Right lobe of liver (tissue), 6 donors: ENCODE measurements around the gene RPUSD4. TPM values are rescaled to one million over a fixed set of nuclear protein-coding genes. Genes with fewer than 3 reads are reported as not detected.

Experiments
- ATAC-seq, 4 donors: fragments of 200-7000 bp; cut with Tn5 transposase; one replicate each; pipeline ENCODE4 v1.9.1; 2020; ENCODE audit warnings: mild to moderate bottlenecking in 4 of 4, moderate library complexity in 4 of 4
- DNase-seq, 3 donors: peaks; one replicate each; pipeline ENCODE4 v3.0.0-alpha.2; 2020
- H3K27ac ChIP-seq, 3 donors: fragments of 200-600 bp; one replicate each; pipeline ENCODE4 v1.8.0; 2022
- H3K27me3 ChIP-seq, 2 donors: fragments of 200-600 bp; one replicate each; pipeline ENCODE4 v1.8.0; 2022
- H3K36me3 ChIP-seq, 4 donors: fragments of 200-600 bp; sonication (generic) in 1 of 4; one replicate each; pipeline versions ENCODE4 v1.5.1 to v1.8.0; 2017 to 2022; ENCODE audit warnings: control low read depth in 1 of 4
- H3K4me1 ChIP-seq, 4 donors: fragments of 200-600 bp; sonication (generic) in 1 of 4; one replicate each; pipeline versions ENCODE4 v1.5.1 to v1.8.0; 2017 to 2022; ENCODE audit warnings: control low read depth in 1 of 4
- H3K4me3 ChIP-seq, 3 donors: fragments of 200-600 bp; one replicate each; pipeline ENCODE4 v1.8.0; 2022
- H3K9me3 ChIP-seq, 4 donors: fragments of 200-600 bp; sonication (generic) in 1 of 4; one replicate each; pipeline versions ENCODE4 v1.5.1 to v1.8.0; 2017 to 2022; ENCODE audit warnings: control low read depth in 1 of 4
- POLR2A ChIP-seq: fragments of 450-650 bp; IDR thresholded peaks from one replicate; pipeline ENCODE4 v1.6.1; 2017; ENCODE audit warnings: antibody characterized with exemption, mild to moderate bottlenecking
- WGBS: methylation state at CpG from one replicate; pipeline ENCODE4 v1.1.6; 2018; ENCODE audit warnings: low coverage, low lambda C conversion rate; ENCODE audit not compliant: insufficient coverage; ENCODE audit errors: missing lambda C conversion rate; 5-methylcytosine and 5-hydroxymethylcytosine counted together
- intact Hi-C, 2 donors: fragments of 100-400 bp; cut with DNase I; formaldehyde crosslinking; loops; one replicate each; pipeline versions ENCODE4 v1.11.2 to v1.14.1; 2022
- total RNA-seq, 6 experiments: library from RNA; depleted of rRNA in 2 of 6; stranded (reverse); fragments of >200 nt in 2 of 6; fragmentation: NEBNext Ultra II Directional in 3 of 6; extraction: Animal tissue kit (Norgen Biotek cat#: 25700) in 3 of 6; gene quantifications; one replicate each; pipeline versions ENCODE4 v1.1.0 to v1.2.4, GENCODE V29; 2016 to 2023
- TF ChIP-seq, protein P1 (sequence below), 4 donors: fragments of 200-600 bp in 3 of 4; fragments of 450-650 bp in 1 of 4; IDR thresholded peaks; one replicate each; pipeline versions ENCODE4 v1.5.1 to v1.8.0; 2016 to 2022; ENCODE audit warnings: antibody characterized with exemption in 4 of 4, mild to moderate bottlenecking in 2 of 4
- donor health status: DM: no; HTN: yes; CAD: no.
- donor health status: DM: no; HTN: no; CAD: no.
- donor health status: DM: no; HTN: no; CAD: no.
- donor health status: DM: no; HTN: yes; CAD: no.
- donor health status: DM: no; HTN: yes; CAD: no.

Gene RPUSD4
- total RNA-seq, 6 experiments from 2014 or later, result 12.8 to 18.5 (median 14.2) TPM

- H3K4me3 ChIP-seq, result no peak overlapping the region
- no peaks in the 10 kb centered on the region for H3K27me3 ChIP-seq
- WGBS, result 81% methylated on average over 1 of the region's 1 CpG
- intact Hi-C loops, result no loop called here
- TF ChIP-seq, protein P1, sequence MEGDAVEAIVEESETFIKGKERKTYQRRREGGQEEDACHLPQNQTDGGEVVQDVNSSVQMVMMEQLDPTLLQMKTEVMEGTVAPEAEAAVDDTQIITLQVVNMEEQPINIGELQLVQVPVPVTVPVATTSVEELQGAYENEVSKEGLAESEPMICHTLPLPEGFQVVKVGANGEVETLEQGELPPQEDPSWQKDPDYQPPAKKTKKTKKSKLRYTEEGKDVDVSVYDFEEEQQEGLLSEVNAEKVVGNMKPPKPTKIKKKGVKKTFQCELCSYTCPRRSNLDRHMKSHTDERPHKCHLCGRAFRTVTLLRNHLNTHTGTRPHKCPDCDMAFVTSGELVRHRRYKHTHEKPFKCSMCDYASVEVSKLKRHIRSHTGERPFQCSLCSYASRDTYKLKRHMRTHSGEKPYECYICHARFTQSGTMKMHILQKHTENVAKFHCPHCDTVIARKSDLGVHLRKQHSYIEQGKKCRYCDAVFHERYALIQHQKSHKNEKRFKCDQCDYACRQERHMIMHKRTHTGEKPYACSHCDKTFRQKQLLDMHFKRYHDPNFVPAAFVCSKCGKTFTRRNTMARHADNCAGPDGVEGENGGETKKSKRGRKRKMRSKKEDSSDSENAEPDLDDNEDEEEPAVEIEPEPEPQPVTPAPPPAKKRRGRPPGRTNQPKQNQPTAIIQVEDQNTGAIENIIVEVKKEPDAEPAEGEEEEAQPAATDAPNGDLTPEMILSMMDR (IDR thresholded peaks at IDR 0.05), result no peak
- TF ChIP-seq POLR2A, result no peak
- H3K27ac ChIP-seq, result no peak overlapping the region
- no peak for DNase-seq
- peaks cover 0 to 3% (median 0%) of the 10 kb centered on the region in 4 donors for H3K36me3 ChIP-seq
- no peak for ATAC-seq
- no peaks in the 10 kb centered on the region for H3K9me3 ChIP-seq
- no peaks in the 10 kb centered on the region for H3K4me1 ChIP-seq
Measured at GRCh38 chr11:126254819-126255218, 43.4 kb upstream of the RPUSD4 start.

GRCh38 chr11:126253265-126253664, 41.8 kb upstream of the RPUSD4 start:
- no peaks in the 10 kb centered on the region for H3K27me3 ChIP-seq
- peaks cover 0 to 3% (median 0%) of the 10 kb centered on the region in 4 donors for H3K36me3 ChIP-seq
- H3K9me3 ChIP-seq, result no peaks in the 10 kb centered on the region
- no peak for ATAC-seq
- no peak overlapping the region for H3K27ac ChIP-seq
- TF ChIP-seq, protein P1 (IDR thresholded peaks at IDR 0.05), result no peak
- TF ChIP-seq POLR2A, result no peak
- no peak for DNase-seq
- intact Hi-C loops, result no loop called here
- whole genome bisulfite sequencing, result 78% methylated on average over 4 of the region's 4 CpGs
- H3K4me1 ChIP-seq, result no peaks in the 10 kb centered on the region
- H3K4me3 ChIP-seq, result no peak overlapping the region

DNA sequence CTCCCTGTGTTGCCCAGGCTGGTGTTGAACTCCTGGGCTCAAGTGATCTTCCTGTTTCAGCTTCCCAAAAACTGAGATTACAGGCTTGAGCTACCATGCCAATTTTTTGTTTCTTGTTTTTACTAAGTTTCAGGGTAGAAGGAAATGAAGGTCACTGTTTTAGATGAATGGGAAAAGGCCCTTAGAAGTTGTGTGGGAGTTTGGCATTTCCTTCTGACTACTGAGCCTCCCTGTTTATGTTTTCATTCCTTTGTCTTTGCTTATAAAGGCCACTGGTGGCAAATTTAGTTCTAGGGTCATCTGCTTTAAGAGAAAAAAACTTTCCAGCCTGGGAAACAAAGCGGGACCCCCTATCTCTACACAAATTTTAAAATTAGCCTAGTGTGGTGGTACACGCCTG, 35.2 kb upstream of the RPUSD4 start:
- DNase-seq, result no peak
- 71% methylated on average over 2 of the region's 2 CpGs for WGBS

GRCh38 chr11:126233391-126233790, 21.9 kb upstream of the RPUSD4 start:
- intact Hi-C loops, result no loop called here
- no peak overlapping the region for H3K4me3 ChIP-seq
- no peak for TF ChIP-seq POLR2A
- TF ChIP-seq, protein P1 (IDR thresholded peaks at IDR 0.05), result no peak
- peaks cover 0 to 5% (median 0%) of the 10 kb centered on the region in 4 donors for H3K36me3 ChIP-seq
- no peak for ATAC-seq
- H3K4me1 ChIP-seq, result peaks cover 0 to 11% (median 0%) of the 10 kb centered on the region in 4 donors
- no peak for DNase-seq
- no peaks in the 10 kb centered on the region for H3K27me3 ChIP-seq
- 91% methylated on average over 4 of the region's 4 CpGs for WGBS
- H3K27ac ChIP-seq, result no peak overlapping the region
- H3K9me3 ChIP-seq, result no peaks in the 10 kb centered on the region

More for the DNA sequence above, 35.2 kb upstream of the RPUSD4 start:
- intact Hi-C loops, result no loop called here
- Histone ChIP-seq H3K4me3 (no peak overlapping the region), H3K27ac (no peak overlapping the region), H3K9me3 (no peaks in the 10 kb centered on the region), H3K36me3 (peaks cover 0 to 12% (median 2%) of the 10 kb centered on the region in 4 donors), H3K27me3 (no peaks in the 10 kb centered on the region), H3K4me1 (no peaks in the 10 kb centered on the region)
- TF ChIP-seq POLR2A, result no peak
- TF ChIP-seq, protein P1 (IDR thresholded peaks at IDR 0.05), result no peak
- ATAC-seq, result peak in 3 of 4 donors; percentile 28 to 54 (median 48)

- Histone ChIP-seq H3K36me3 (peaks cover 0 to 5% (median 0%) of the 10 kb centered on the region in 4 donors), H3K4me3 (no peak overlapping the region), H3K9me3 (no peaks in the 10 kb centered on the region), H3K27ac (no peak overlapping the region), H3K4me1 (peaks cover 0 to 11% (median 0%) of the 10 kb centered on the region in 4 donors), H3K27me3 (no peaks in the 10 kb centered on the region)
- TF ChIP-seq, protein P1 (IDR thresholded peaks at IDR 0.05), result no peak
- no peak for TF ChIP-seq POLR2A
- intact Hi-C loops, result no loop called here
- WGBS, result 96% methylated on average over 3 of the region's 3 CpGs
- DNase-seq (no peak), ATAC-seq (no peak)
Measured at GRCh38 chr11:126232683-126233082, 21.2 kb upstream of the RPUSD4 start.
